K562 (cell line): Measurements from ENCODE around the gene MANEAL. TPM values are rescaled to one million over a fixed set of nuclear protein-coding genes. Genes with fewer than 3 reads are reported as not detected.

ENCODE experiments used
- ESRRA ChIP-seq: fragments of 450-650 bp; IDR thresholded peaks from 2 replicates; pipeline ENCODE4 v1.6.1; 2014; ENCODE audit warnings: low read depth, mild to moderate bottlenecking, moderate library complexity, borderline replicate concordance
- HOXB6 ChIP-seq: fragments of 250-450 bp; sonication (Bioruptor Pico); IDR thresholded peaks from 2 replicates; pipeline ENCODE4 v1.5.1; 2022; ENCODE audit warnings: mild to moderate bottlenecking, borderline replicate concordance
- KAT7 ChIP-seq: sonication (generic); formaldehyde crosslinking; IDR thresholded peaks from 2 replicates; pipeline ENCODE4 v1.8.0; 2022; ENCODE audit warnings: missing genetic modification reagents, mild to moderate bottlenecking, borderline replicate concordance
- KLF1 ChIP-seq: fragments of 450-650 bp; IDR thresholded peaks from 2 replicates; pipeline ENCODE4 v1.6.1; 2016; ENCODE audit warnings: missing genetic modification characterization, missing compliant biosample characterization
- NCOR1 ChIP-seq: fragments of 450-650 bp; IDR thresholded peaks from 2 replicates; pipeline ENCODE4 v1.6.1; 2016; ENCODE audit warnings: mild to moderate bottlenecking, moderate library complexity
- NR2F6 ChIP-seq: fragments of 450-650 bp; formaldehyde crosslinking; IDR thresholded peaks from 2 replicates; pipeline ENCODE4 v1.4.0; 2020; ENCODE audit warnings: mild to moderate bottlenecking
- RAD51 ChIP-seq: fragments of 450-650 bp; IDR thresholded peaks from 2 replicates; pipeline ENCODE4 v1.7.1; 2016; ENCODE audit warnings: low read depth, mild to moderate bottlenecking, borderline replicate concordance
- RFX5 ChIP-seq: IDR thresholded peaks from 2 replicates; pipeline ENCODE4 v1.6.1; 2011; ENCODE audit warnings: low read depth, mild to moderate bottlenecking, improper control_type of control experiment, low read length
- SMAD2 ChIP-seq: fragments of 150-350 bp; IDR thresholded peaks from 2 replicates; pipeline ENCODE4 v1.6.1; 2014; ENCODE audit warnings: low read depth, mild to moderate bottlenecking, low read length
- SMARCA4 ChIP-seq: fragments of 450-650 bp; IDR thresholded peaks from 2 replicates; pipeline ENCODE4 v1.6.1; 2016
- TGIF2 ChIP-seq: sonication (generic); formaldehyde crosslinking; IDR thresholded peaks from 2 replicates; pipeline ENCODE4 v1.8.1; 2022; ENCODE audit warnings: mild to moderate bottlenecking, missing genetic modification reagents, moderate library complexity
- ZNF384 ChIP-seq: IDR thresholded peaks from 2 replicates; pipeline ENCODE4 v1.6.1; 2012; ENCODE audit warnings: low read depth, low read length, improper control_type of control experiment
- polyA plus RNA-seq, 8 experiments: library from polyadenylated mRNA; depleted of rRNA in 4 of 8; stranded (reverse) in 5 of 8; unstranded in 3 of 8; fragments of >200 nt; fragmentation: Nextera tagmentation in 2 of 8; fragmentation: Illumina TruSeq in 1 of 8; extraction: Ambion mirVana in 2 of 8; extraction: Trizol in 1 of 8; gene quantifications; 2 replicates each; pipeline versions ENCODE4 v1.2.1 to v1.2.3, GENCODE V29; 2011 to 2014; ENCODE audit warnings: inconsistent platforms in 1 of 8, missing spikeins in 1 of 8
- total RNA-seq, 7 experiments: library from RNA; depleted of rRNA in 6 of 7; stranded (reverse); fragments of >200 nt in 6 of 7; fragmentation: Illumina TruSeq in 2 of 7; extraction: Trizol in 2 of 7; gene quantifications; 2 replicates each; pipeline versions ENCODE4 v1.2.1 to v1.2.3, GENCODE V29; 2011 to 2021; ENCODE audit warnings: low replicate concordance in 1 of 7
- TF ChIP-seq, protein P1 (sequence below): fragments of 450-650 bp; IDR thresholded peaks from 2 replicates; pipeline ENCODE4 v1.6.1; 2016; ENCODE audit warnings: missing biosample characterization, missing genetic modification characterization
- TF ChIP-seq, protein P2 (sequence below): fragments of 250-450 bp; sonication (Bioruptor Pico); IDR thresholded peaks from 2 replicates; pipeline ENCODE4 v1.5.0; 2020; ENCODE audit warnings: mild to moderate bottlenecking
- TF ChIP-seq, protein P3 (sequence below), 2 experiments: fragments of 450-650 bp; IDR thresholded peaks; 2 replicates each; pipeline ENCODE4 v1.6.1; 2016; ENCODE audit warnings: mild to moderate bottlenecking in 2 of 2, borderline replicate concordance in 1 of 2, low read depth in 1 of 2, moderate library complexity in 1 of 2
- TF ChIP-seq, protein P4 (sequence below): fragments of 450-650 bp; formaldehyde crosslinking; IDR thresholded peaks from 2 replicates; pipeline ENCODE4 v1.4.0; 2022; ENCODE audit warnings: missing genetic modification characterization

Gene MANEAL
- total and polyA plus RNA-seq, 9 of the 15 experiments (the other 6 are each of a cell fraction or from before 2014, with no cell fraction given) = 0.37 to 3.2 (median 1.2) TPM

DNA sequence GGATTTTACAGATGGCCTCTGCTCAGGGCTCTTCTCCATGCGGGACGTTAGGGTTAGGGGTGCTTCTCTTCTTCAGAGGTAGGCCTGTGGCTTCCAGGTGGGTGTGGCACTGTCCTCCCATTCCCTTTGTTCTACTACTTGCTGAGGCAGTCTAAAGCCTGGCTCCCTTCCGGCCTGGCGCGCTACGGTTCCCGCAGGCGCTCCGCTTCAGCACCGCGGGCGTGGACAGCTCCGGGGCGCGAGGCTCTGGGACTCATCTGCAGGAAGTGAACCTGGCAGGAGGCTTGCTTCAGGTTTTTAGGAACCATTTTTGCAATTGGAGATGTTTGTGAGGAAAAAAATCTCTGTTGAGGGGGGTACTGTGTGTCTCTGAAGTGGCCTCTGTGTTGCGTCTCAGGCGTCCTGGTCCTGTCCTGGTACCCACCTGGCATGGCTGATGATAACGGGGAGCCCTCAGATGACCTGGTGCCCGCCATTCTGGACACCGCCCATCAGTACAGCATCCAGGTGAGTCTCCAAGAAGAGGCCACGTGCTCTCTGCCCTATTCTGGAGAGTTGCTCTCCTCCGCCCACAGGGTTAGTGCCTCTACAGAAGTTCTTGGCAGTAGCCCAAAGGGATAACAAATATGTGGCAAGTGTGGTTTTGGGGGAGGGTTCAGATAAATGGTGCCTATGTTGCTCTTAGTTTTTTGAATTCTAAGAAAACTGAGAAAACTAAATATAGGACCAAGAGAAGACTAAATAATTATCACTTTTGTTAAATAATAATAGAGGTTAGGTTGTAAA is 1.9 kb downstream of the MANEAL start (continued):
- TF ChIP-seq, protein P1, sequence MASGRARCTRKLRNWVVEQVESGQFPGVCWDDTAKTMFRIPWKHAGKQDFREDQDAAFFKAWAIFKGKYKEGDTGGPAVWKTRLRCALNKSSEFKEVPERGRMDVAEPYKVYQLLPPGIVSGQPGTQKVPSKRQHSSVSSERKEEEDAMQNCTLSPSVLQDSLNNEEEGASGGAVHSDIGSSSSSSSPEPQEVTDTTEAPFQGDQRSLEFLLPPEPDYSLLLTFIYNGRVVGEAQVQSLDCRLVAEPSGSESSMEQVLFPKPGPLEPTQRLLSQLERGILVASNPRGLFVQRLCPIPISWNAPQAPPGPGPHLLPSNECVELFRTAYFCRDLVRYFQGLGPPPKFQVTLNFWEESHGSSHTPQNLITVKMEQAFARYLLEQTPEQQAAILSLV = no peak
- TF ChIP-seq KAT7 (CRISPR knock-in tag) (no peak), TGIF2 (CRISPR knock-in tag) (peak; percentile 78; the same call in 1 of the 2 replicates), SMAD2 (no peak), NR2F6 (CRISPR knock-in tag) (no peak), ESRRA (no peak), RFX5 (no peak), RAD51 (no peak), ZNF384 (no peak), KLF1 (tag) (no peak), HOXB6 (CRISPR knock-in tag) (no peak), SMARCA4 (0 out of 2 replicates have a peak, but pooled peaks have one; percentile 39), NCOR1 (no peak)
- TF ChIP-seq, protein P2, sequence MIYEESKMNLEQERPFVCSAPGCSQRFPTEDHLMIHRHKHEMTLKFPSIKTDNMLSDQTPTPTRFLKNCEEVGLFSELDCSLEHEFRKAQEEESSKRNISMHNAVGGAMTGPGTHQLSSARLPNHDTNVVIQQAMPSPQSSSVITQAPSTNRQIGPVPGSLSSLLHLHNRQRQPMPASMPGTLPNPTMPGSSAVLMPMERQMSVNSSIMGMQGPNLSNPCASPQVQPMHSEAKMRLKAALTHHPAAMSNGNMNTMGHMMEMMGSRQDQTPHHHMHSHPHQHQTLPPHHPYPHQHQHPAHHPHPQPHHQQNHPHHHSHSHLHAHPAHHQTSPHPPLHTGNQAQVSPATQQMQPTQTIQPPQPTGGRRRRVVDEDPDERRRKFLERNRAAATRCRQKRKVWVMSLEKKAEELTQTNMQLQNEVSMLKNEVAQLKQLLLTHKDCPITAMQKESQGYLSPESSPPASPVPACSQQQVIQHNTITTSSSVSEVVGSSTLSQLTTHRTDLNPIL = no peak
- TF ChIP-seq, protein P3, sequence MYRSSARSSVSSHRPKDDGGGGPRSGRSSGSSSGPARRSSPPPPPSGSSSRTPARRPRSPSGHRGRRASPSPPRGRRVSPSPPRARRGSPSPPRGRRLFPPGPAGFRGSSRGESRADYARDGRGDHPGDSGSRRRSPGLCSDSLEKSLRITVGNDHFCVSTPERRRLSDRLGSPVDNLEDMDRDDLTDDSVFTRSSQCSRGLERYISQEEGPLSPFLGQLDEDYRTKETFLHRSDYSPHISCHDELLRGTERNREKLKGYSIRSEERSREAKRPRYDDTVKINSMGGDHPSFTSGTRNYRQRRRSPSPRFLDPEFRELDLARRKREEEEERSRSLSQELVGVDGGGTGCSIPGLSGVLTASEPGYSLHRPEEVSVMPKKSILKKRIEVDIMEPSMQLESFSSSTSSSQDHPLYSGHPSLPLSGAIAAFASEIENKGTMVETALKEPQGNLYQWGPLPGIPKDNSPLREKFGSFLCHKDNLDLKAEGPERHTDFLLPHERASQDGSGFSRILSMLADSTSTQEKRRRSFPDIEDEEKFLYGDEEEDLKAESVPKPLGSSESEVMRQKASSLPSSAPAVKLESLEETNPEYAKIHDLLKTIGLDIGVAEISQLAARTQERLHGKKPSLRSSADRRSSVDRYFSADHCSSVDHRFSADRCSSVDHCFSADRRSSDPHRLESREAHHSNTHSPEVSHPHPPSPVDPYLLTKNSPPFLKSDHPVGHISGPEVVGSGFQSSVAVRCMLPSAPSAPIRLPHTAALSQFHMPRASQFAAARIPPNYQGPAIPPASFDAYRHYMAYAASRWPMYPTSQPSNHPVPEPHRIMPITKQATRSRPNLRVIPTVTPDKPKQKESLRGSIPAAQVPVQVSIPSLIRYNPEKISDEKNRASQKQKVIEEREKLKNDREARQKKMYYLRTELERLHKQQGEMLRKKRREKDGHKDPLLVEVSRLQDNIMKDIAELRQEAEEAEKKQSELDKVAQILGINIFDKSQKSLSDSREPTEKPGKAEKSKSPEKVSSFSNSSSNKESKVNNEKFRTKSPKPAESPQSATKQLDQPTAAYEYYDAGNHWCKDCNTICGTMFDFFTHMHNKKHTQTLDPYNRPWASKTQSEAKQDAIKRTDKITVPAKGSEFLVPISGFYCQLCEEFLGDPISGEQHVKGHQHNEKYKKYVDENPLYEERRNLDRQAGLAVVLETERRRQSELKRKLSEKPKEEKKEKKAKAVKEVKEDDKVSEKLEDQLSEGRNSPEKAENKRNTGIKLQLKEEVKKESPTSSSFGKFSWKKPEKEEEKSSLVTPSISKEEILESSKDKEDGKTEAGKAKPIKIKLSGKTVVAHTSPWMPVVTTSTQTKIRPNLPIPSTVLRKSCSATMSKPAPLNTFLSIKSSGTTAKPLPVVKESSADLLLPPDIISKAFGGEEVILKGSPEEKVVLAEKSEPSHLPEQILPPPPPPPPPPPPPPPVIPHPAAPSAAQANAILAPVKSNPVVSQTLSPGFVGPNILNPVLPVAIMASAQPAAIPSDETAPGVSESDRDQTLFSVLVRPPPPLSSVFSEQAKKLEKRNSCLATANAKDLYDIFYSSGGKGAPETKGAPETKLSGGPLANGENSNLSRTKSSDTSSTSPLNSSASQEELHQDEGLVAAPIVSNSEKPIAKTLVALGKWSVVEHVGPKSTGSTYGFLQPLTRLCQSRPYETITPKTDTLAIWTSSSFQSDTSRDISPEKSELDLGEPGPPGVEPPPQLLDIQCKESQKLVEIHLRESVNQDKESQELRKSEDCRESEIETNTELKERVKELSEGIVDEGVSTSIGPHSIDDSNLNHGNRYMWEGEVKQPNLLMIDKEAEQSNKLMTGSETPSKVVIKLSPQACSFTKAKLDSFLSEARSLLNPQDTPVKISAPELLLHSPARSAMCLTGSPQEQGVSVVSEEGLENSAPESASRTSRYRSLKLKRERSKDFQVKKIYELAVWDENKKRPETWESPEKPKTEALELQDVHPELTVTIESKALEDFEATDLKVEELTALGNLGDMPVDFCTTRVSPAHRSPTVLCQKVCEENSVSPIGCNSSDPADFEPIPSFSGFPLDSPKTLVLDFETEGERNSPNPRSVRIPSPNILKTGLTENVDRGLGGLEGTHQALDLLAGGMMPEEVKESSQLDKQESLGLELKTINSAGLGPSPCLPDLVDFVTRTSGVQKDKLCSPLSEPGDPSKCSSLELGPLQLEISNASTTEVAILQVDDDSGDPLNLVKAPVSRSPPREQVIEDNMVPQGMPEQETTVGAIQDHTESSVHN (IDR thresholded peaks at IDR 0.05; ENCODE audit: borderline replicate concordance in 1 of 2, low read depth in 1 of 2) = no peak
- TF ChIP-seq, protein P4, sequence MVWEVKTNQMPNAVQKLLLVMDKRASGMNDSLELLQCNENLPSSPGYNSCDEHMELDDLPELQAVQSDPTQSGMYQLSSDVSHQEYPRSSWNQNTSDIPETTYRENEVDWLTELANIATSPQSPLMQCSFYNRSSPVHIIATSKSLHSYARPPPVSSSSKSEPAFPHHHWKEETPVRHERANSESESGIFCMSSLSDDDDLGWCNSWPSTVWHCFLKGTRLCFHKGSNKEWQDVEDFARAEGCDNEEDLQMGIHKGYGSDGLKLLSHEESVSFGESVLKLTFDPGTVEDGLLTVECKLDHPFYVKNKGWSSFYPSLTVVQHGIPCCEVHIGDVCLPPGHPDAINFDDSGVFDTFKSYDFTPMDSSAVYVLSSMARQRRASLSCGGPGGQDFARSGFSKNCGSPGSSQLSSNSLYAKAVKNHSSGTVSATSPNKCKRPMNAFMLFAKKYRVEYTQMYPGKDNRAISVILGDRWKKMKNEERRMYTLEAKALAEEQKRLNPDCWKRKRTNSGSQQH (CRISPR knock-in tag) = no peak
